ENCODE measurements around the gene GTF3C6.

The GTF3C6 gene

GRCh38 chr6:110938171-110938570, 20.3 kb upstream of the GTF3C6 start:
- in situ Hi-C loops (cut with HindIII; ENCODE audit: low pct_ligation_motif_present, low sequenced_read_pairs), result no loop called here
- no peak for DNase-seq

GRCh38 chr6:110939429-110940200, 18.9 kb upstream of the GTF3C6 start:
- no peaks in the 10 kb centered on the region for H3K36me3 ChIP-seq (replicated peaks)
- in situ Hi-C loops (cut with HindIII; ENCODE audit: low pct_ligation_motif_present, low sequenced_read_pairs), result no loop called here
- DNase-seq, result no peak
- no peaks in the 10 kb centered on the region for H3K27me3 ChIP-seq (replicated peaks)
- no peak for TF ChIP-seq CTCF (IDR thresholded peaks at IDR 0.05; ENCODE audit: low read depth, low read length, missing control alignments)
- no peak overlapping the region for H3K4me3 ChIP-seq (ENCODE audit: low read depth, low read length)
- H3K27ac ChIP-seq, result no peak overlapping the region

More at GRCh38 chr6:110938171-110938570, 20.3 kb upstream of the GTF3C6 start:
- no peak overlapping the region for H3K4me3 ChIP-seq (ENCODE audit: low read depth, low read length)
- H3K27ac ChIP-seq, result no peak overlapping the region
- no peak for TF ChIP-seq CTCF (IDR thresholded peaks at IDR 0.05; ENCODE audit: low read depth, low read length, missing control alignments)
- H3K36me3 ChIP-seq (replicated peaks), result no peaks in the 10 kb centered on the region
- no peaks in the 10 kb centered on the region for H3K27me3 ChIP-seq (replicated peaks)

GRCh38 chr6:110944681-110945151, 13.8 kb upstream of the GTF3C6 start:
- DNase-seq, result peak; percentile 81
- Histone ChIP-seq H3K4me3 (ENCODE audit: low read depth, low read length) (no peak overlapping the region), H3K27ac (peak overlapping the region; percentile 15), H3K36me3 (replicated peaks) (no peaks in the 10 kb centered on the region), H3K27me3 (replicated peaks) (no peaks in the 10 kb centered on the region)
- no peak for TF ChIP-seq CTCF (IDR thresholded peaks at IDR 0.05; ENCODE audit: low read depth, low read length, missing control alignments)
- in situ Hi-C loops (cut with HindIII; ENCODE audit: low pct_ligation_motif_present, low sequenced_read_pairs), result no loop called here

- H3K27me3 ChIP-seq (replicated peaks), result no peaks in the 10 kb centered on the region
- in situ Hi-C loops (cut with HindIII; ENCODE audit: low pct_ligation_motif_present, low sequenced_read_pairs), result no loop called here
- no peak for DNase-seq
- no peak overlapping the region for H3K27ac ChIP-seq
- H3K4me3 ChIP-seq (ENCODE audit: low read depth, low read length), result no peak overlapping the region
- no peak for TF ChIP-seq CTCF (IDR thresholded peaks at IDR 0.05; ENCODE audit: low read depth, low read length, missing control alignments)
- no peaks in the 10 kb centered on the region for H3K36me3 ChIP-seq (replicated peaks)
Measured at GRCh38 chr6:110946498-110946897, 12.0 kb upstream of the GTF3C6 start.

GRCh38 chr6:110949679-110950285, 8.7 kb upstream of the GTF3C6 start:
- Histone ChIP-seq H3K36me3 (replicated peaks) (no peaks in the 10 kb centered on the region), H3K27me3 (replicated peaks) (no peaks in the 10 kb centered on the region), H3K27ac (no peak overlapping the region), H3K4me3 (ENCODE audit: low read depth, low read length) (no peak overlapping the region)
- in situ Hi-C loops (cut with HindIII; ENCODE audit: low pct_ligation_motif_present, low sequenced_read_pairs), result loop anchor here (25.0 kb wide), 1 partner anchor 412 kb away; no protein-coding TSS in a partner anchor
- peak; percentile 37 for TF ChIP-seq CTCF (IDR thresholded peaks at IDR 0.05; ENCODE audit: low read depth, low read length, missing control alignments)
- DNase-seq, result no peak

All from brain microvascular endothelial cell (primary cell).